ENCODE data around the gene AP4B1.

DNA sequence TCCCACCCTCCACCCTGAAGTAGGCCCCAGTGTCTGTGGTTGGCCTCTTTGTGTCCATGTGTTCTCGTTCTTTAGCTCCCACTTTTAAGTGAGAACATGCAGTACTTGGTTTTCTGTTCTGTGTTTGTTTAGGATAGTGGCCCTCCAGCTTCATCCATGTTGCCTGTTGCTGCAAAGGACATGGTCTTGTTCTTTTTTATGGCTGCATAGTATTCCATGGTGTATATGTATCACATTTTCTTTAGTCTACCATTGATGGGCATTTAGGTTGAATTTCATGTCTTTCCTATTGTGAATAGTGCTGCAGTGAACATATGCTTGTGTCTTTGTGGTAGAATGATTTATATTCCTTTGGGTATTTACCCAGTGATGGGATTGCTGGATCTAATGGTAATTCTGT lies 30.6 kb upstream of the AP4B1 start:
- TF ChIP-seq, protein P1, sequence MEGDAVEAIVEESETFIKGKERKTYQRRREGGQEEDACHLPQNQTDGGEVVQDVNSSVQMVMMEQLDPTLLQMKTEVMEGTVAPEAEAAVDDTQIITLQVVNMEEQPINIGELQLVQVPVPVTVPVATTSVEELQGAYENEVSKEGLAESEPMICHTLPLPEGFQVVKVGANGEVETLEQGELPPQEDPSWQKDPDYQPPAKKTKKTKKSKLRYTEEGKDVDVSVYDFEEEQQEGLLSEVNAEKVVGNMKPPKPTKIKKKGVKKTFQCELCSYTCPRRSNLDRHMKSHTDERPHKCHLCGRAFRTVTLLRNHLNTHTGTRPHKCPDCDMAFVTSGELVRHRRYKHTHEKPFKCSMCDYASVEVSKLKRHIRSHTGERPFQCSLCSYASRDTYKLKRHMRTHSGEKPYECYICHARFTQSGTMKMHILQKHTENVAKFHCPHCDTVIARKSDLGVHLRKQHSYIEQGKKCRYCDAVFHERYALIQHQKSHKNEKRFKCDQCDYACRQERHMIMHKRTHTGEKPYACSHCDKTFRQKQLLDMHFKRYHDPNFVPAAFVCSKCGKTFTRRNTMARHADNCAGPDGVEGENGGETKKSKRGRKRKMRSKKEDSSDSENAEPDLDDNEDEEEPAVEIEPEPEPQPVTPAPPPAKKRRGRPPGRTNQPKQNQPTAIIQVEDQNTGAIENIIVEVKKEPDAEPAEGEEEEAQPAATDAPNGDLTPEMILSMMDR (IDR thresholded peaks at IDR 0.05) = no peak
- no peak for TF ChIP-seq ZFX (IDR thresholded peaks at IDR 0.05; ENCODE audit: borderline replicate concordance)

Data from 22Rv1 (cell line).